ENCODE measurements around the gene RPUSD1. TPM values are rescaled to one million over a fixed set of nuclear protein-coding genes. Genes with fewer than 3 reads are reported as not detected.
"Not testable (repeated sequence)": the region's sequence is repeated elsewhere in the genome, so short reads cannot be mapped to it uniquely, and the experiment has no call there.

RPUSD1 gene
- total and polyA plus RNA-seq, 8 donors = 8.6 to 21.0 (median 12.1) TPM

- H3K27me3 ChIP-seq = peaks cover 0 to 81% of the 10 kb centered on the region in 2 donors
- no peak for ATAC-seq
- intact Hi-C loops (cut with DNase I) = no loop called here
Observed at GRCh38 chr16:776824-777223, 11.4 kb downstream of the RPUSD1 start.

DNA sequence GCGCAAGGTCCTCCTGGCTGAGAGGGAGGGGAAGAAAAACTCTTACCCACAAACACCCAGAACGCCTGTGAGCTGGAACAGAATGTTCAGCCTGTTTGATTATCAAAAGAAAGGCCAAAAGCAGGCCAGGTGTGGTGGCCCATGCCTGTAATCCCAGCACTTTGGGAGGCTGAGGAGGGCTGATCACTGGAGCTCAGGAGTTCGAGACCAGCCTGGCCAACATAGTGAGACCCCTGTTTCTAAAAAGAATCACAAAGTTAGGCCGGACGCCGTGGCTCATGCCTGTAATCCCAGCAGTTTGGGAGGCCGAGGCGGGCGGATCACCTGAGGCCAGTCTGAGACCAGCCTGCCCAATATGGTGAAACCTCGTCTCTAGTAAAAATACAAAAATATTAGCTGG lies 11.9 kb downstream of the RPUSD1 start:
- ATAC-seq; intact Hi-C loops (cut with DNase I): not testable (repeated sequence)

More at GRCh38 chr16:776824-777223, 11.4 kb downstream of the RPUSD1 start:
- Histone ChIP-seq H3K36me3 (no peaks in the 10 kb centered on the region), H3K9me3 (no peaks in the 10 kb centered on the region), H3K27ac (no peak overlapping the region), H3K4me3 (no peak overlapping the region), H3K4me1 (no peaks in the 10 kb centered on the region)
- no peak for DNase-seq
- TF ChIP-seq, protein P1, sequence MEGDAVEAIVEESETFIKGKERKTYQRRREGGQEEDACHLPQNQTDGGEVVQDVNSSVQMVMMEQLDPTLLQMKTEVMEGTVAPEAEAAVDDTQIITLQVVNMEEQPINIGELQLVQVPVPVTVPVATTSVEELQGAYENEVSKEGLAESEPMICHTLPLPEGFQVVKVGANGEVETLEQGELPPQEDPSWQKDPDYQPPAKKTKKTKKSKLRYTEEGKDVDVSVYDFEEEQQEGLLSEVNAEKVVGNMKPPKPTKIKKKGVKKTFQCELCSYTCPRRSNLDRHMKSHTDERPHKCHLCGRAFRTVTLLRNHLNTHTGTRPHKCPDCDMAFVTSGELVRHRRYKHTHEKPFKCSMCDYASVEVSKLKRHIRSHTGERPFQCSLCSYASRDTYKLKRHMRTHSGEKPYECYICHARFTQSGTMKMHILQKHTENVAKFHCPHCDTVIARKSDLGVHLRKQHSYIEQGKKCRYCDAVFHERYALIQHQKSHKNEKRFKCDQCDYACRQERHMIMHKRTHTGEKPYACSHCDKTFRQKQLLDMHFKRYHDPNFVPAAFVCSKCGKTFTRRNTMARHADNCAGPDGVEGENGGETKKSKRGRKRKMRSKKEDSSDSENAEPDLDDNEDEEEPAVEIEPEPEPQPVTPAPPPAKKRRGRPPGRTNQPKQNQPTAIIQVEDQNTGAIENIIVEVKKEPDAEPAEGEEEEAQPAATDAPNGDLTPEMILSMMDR (IDR thresholded peaks at IDR 0.05) = no peak

GRCh38 chr16:775236-775796 lies 12.9 kb downstream of the RPUSD1 start:
- no peak for ATAC-seq
- Histone ChIP-seq H3K36me3 (no peaks in the 10 kb centered on the region), H3K9me3 (no peaks in the 10 kb centered on the region), H3K27me3 (peaks cover 0 to 71% of the 10 kb centered on the region in 2 donors), H3K4me3 (no peak overlapping the region), H3K4me1 (no peaks in the 10 kb centered on the region), H3K27ac (no peak overlapping the region)
- DNase-seq = no peak
- TF ChIP-seq, protein P1 (IDR thresholded peaks at IDR 0.05) = no peak
- intact Hi-C loops (cut with DNase I) = no loop called here

More for the DNA sequence above, 11.9 kb downstream of the RPUSD1 start:
- not testable (repeated sequence) for H3K9me3 ChIP-seq, H3K36me3 ChIP-seq, DNase-seq, H3K4me3 ChIP-seq, H3K4me1 ChIP-seq, H3K27ac ChIP-seq
- H3K27me3 ChIP-seq = peaks cover 0 to 76% of the 10 kb centered on the region in 2 donors

DNA sequence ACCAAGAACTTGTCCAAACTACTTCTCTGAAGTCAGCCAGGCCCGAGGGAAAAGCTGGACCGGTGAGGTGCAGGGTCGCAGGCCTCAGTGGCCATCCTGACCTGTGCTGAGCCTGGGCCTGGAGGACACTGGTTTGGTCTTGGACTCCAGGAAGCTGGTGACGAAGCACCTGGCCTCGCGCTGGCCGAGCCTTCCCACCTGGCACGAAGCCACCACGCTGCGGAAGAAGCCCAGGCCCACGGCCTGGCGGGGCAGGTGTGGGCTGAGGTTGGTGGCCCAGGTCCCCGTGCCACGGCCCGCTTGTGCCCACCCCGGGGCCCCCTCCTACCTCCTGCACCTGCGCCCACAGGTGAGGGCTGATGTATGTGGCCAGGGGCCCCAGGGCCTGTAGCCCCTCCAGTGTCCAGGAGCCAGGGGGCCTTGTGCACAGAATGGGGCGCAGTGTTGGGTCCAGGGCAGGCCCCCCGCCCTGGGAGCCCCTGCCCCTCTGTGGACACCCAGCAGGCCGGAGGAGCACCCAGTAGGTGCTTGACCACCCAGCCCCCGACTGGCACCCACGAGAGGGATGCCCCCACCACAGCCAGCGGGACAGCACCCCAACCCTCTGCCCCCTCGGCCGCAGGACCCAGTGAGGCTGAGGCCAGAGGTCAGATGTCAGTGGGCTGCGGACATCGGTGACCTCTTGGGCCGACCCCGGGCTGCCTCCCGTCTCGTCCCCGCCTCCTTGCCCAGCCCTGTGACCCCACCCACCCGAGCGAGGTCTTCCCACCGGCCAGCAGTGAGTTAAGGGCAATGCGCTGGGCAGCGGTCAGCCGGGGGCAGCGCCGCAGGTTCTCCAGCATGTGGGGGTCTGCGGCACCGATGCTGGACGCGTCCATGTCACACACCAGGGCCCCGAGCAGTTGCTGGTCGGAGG lies 13.8 kb downstream of the RPUSD1 start:
- Histone ChIP-seq H3K27me3 (peaks cover 0 to 71% of the 10 kb centered on the region in 2 donors), H3K27ac (no peak overlapping the region), H3K36me3 (no peaks in the 10 kb centered on the region), H3K9me3 (no peaks in the 10 kb centered on the region), H3K4me1 (no peaks in the 10 kb centered on the region), H3K4me3 (no peak overlapping the region)
- intact Hi-C loops (cut with DNase I) = no loop called here
- ATAC-seq (no peak), DNase-seq (no peak)
- TF ChIP-seq, protein P1 (IDR thresholded peaks at IDR 0.05) = no peak

- Histone ChIP-seq H3K27ac (no peak overlapping the region), H3K9me3 (no peaks in the 10 kb centered on the region), H3K4me3 (no peak overlapping the region), H3K27me3 (peaks cover 0 to 59% of the 10 kb centered on the region in 2 donors), H3K36me3 (no peaks in the 10 kb centered on the region), H3K4me1 (no peaks in the 10 kb centered on the region)
- intact Hi-C loops (cut with DNase I) = no loop called here
- no peak for DNase-seq
- ATAC-seq = no peak
- TF ChIP-seq, protein P1 (IDR thresholded peaks at IDR 0.05) = no peak
Observed at GRCh38 chr16:772959-773358, 15.2 kb downstream of the RPUSD1 start.
